GM18867 (cell line): ENCODE measurements around the gene LRRC18.

Source experiments
- ATAC-seq: cut with Tn5 transposase; IDR thresholded peaks from one replicate; pipeline ENCODE4 v1.9.1; 2021; ENCODE audit warnings: mild to moderate bottlenecking, moderate library complexity; ENCODE audit not compliant: unreplicated experiment

The LRRC18 gene

DNA sequence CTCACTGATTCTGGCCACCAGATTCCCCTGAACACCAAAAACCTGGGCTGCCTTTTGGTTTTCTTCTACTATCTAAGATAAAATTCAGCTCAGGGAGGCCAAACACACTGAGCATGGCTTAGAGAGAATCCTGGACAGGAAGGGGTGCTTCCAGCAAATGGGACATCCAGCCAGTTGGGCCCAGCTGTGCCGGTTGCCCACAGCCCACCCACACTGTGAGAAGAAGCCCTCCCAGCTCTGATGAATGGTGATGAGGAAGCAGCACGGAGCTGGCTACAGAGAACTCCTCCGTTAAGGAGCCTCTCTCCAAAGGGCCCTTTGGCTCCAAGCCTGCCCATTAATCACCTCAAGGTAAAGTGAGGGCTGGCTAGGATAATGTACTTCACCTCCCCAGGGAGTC, 15.9 kb downstream of the LRRC18 start:
- ATAC-seq: no peak

DNA sequence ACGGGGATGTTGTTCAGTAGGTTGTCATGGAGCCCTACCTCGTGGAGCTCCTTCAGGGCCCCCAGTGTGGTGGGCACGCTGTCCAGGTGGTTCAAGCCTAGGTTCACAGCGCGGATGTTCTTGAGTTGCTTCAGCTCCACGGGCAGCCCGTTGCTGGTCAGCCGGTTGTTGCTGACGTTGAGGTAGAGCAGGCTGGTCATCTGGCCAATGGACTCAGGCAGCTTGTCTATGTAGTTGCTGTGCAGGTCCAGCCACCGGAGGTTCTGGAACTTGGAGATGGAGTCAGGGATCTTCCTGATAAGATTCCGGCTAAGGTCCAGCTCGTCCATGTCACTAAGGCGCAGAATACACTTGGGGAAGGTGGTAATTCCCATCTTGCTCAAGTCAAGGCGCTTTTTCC, 26.0 kb downstream of the LRRC18 start:
- ATAC-seq: no peak

DNA sequence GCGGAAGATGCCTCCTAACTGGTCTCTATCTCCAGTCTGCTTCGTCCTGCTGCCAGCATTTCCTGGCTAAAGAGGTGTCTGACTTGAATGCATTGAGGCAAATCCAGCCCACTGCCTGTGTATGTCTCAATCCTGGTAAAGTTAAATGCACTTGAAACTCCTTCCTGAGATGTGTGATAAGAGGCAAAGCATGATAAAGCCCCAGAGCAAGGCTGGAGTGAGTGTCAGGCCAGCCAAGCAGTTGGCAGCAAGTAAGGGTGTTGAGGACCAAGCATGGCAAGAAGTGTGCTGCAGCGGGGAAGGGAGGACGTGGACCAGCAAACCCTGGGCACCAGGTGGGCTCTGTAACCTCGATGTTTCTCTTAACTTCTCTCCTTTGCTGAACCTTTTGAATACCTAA, 29.1 kb downstream of the LRRC18 start:
- ATAC-seq: no peak

DNA sequence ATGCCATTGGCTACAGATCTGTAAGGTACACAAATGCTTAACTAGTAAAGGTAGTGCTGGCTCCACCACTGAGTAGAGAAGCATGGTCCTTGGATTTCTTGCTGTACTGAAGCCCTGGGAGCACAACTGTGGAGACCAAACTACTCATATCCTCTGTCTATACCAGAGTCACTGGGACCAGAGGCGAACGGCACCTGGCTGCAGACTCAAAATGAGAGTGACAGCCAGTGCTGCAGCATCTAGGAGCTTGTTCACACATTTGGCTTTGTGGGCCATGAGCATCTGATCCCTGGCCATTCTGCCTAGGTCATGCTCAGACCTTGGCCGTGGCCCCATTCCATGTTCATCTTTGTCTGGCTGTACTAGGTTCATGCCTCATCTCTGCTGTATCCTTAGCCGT, 31.9 kb downstream of the LRRC18 start:
- ATAC-seq: peak; percentile 86

DNA sequence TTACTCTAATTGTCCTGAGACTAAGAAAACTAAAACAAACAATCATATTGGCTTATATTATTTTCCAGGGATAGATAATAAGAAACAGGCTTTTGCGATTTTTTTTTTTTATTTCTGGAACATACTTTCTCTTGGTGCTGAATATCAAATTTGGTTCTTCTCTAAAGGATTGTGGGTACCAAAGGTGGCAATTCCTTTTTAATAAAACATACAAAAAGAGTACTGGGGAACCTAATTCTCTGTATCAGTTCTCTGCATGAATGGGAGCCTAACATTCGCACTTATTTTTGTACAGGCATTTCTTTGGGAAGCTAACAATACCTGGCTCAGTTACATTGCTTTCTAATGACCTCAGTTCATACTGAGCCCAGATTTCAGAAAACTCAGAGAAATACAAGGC, 32.8 kb downstream of the LRRC18 start:
- no peak for ATAC-seq

DNA sequence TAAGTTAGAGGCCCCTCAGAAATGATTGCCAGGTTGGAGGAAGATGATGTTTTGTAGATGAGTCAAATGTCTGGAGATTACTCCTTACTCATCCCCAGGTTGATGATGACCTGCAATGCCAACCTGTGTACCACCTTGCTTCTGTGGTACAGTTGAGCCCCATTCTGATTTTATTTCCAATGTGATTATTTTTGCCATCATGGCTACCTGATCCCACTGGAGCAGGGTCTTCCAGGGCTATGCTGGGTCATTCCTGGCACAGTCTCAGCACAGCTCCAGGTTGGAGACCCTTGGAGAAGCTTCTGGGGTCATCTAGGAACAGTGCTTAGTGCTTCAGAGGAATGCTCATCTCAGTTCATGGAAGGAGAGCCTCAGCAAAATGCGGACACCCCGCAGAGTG, 34.3 kb downstream of the LRRC18 start:
- ATAC-seq: no peak

DNA sequence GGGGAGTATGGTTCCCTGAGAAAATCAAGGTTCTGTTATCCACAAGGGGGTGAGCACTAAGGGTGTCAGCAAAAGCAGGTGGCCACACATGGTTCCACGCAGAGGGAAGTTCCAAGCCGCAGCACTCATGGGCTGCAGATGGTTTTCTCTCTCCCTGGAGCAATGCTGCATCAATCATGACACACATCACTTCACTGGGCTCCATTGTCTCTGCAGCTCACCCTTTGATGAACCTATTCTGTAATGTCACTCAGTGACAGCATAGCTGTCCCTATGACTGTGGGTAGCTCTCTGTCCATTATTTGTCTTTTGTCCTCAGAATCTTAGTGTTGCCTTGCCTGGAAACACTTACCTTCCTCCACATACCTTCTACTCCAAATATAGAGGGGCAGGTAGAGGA, 34.8 kb downstream of the LRRC18 start:
- no peak for ATAC-seq

DNA sequence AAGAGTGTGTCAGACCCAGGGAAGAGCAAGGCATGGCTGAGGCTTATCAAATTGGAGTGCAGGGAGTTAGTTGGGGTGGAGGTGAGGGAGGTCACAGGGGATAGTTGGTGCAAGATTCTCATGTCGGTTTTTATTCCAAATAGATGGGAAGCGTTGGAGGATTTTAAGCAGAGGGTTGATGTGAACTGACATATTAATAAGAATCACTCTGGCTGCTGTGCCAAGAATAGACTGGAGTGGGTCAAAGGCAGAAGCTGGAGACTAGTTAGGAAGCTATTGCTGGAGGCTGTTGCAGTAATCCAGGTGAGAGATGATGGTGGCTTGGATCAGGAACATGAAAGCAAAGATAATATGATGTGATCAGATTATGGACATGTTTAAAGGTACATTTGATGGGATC, 36.5 kb downstream of the LRRC18 start:
- no peak for ATAC-seq

DNA sequence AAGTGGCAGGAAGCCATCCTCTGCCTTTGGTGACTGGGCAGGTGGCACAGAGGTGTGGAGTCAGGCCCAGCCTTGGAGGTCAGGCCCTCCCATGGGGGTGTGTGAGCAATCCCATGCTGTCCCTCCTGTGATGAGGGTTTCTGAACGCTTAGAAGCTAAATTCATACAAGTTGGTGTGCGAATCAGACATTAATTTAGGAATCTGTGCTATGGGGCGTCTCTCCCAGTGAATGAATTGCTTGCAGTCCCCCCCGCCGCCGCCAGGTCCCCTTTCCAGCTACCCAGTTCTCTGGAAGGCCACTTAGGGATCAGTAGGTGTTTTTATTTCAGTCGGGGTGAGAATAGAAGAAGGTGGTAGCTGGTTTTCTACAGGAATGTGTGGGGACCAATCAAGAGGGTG, 37.5 kb downstream of the LRRC18 start:
- ATAC-seq: no peak

DNA sequence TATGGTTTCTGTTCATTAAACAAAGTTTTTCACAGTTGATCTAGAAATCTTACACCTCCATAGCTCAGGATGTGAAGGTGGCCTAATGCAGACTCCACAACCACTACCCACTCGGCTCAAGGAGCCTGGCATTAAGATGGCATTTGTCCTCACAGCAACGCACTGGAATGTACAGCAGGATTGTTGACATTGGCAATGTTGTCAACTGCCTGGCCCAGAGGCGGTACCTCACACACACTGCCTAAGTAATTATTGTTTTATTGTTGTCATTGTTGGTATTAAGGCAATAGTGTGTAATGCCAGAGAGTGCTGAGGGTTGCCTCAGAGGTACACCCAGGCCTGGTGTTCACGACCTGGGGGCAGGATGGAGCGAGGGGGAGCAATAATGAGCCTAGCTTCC, 38.3 kb downstream of the LRRC18 start:
- ATAC-seq: no peak

DNA sequence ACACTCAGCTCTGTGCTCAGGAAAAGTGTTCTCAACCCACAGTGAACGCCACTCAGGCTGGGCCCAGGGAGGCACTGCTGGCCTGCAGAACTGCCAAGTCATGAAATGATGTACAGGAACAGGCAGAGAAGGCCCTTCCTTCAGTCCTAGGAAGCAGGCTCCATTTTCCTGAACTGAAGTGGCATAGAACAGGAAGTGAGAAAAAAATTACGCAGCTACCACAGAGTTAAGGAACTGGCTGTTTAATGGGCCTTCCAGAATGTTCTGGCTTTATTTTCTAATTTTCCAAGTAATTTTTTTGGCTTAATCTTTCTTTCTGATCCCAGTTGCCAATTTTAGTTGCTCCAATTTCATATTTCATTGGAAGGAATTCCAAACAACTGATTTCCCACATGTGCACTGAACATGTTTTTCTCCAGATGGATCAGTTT, 39.3 kb downstream of the LRRC18 start:
- ATAC-seq: no peak

DNA sequence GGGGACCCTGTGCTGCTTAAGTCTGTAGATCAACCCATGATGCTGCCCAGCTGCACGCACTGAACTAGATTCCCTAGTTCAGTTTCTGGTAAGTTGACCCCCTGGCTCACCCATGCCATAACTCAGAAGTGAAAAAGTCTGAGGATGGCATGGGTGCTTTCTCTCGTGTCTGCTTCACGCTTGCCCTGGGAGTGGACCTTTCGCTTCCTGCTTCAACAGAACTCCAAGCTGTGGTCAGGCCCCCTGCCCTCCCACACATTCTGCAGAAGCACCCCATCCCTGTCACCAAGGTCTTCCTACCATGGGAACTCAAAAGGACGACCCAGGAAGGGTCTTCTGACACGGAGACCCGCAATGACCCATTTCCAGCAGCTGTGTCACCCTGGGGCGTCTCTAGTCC, 39.9 kb downstream of the LRRC18 start:
- ATAC-seq: no peak

DNA sequence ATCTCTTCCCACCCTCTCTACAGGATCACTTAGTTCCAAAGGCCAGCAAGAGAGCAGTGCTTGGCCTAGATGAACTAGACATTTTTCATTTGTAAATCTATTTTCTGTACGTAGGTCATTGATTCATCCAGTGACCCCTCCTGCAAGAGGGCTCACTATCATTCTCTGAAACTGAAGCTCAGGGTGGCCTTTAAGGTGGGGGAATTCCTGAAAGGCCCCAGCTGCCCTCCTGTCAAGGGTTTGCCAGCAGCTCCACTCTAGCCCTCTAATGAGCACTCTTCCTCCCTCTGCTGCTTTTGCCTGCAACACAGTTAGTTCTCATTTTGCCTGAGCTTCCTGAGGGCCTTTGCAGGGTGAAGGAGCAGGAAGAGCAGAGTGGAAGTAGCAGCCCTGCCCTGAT, 41.2 kb downstream of the LRRC18 start:
- no peak for ATAC-seq

DNA sequence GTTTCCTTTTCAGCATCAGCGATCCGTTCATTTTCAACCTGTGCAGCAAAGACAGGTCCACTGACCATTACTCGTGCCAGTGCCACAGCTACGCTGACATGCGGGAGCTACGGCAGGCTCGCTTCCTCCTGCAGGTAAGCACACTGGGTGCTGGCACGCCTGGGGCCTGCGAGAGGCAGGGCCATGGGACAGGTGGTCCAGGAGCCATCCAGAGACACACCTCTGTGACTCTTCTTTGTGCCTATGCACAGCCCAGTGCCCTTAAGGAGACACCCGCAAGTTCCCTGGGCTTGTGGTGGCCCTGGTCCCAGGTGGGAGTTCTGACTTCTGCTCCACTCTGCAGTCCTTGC, 42.2 kb downstream of the LRRC18 start:
- ATAC-seq: no peak

DNA sequence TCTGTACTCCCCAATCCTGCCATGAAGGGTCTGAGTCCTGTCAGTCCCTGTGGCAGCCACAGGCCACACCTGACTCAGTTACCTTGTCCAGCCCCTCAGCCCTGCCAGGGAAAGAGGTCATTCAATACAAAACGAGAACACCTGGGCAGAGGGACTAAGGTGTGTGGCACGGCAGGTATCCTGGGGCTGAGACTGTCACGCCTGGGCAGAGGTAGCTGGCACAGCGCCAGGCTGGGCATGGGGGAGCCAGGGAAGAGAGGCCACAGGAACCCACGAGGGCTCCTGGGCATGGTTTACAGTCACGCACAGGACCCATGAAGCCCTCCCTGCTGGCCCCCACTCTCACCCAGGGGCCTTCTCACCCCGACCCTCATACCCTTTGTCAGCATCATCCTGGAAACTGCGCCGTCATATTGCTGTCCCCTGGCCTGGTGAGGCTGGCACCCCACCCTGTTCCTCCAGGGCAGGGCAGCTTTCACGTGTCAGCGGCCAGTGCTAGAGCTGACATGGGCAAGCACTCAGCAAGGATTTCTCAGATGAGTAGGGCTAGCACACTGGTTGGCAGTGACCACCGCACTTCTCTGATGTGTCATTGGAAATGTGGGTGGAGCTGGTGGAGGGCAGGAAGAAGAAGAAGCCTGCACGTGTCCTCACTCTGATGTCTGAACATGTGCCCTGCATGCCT, 42.7 kb downstream of the LRRC18 start:
- no peak for ATAC-seq

DNA sequence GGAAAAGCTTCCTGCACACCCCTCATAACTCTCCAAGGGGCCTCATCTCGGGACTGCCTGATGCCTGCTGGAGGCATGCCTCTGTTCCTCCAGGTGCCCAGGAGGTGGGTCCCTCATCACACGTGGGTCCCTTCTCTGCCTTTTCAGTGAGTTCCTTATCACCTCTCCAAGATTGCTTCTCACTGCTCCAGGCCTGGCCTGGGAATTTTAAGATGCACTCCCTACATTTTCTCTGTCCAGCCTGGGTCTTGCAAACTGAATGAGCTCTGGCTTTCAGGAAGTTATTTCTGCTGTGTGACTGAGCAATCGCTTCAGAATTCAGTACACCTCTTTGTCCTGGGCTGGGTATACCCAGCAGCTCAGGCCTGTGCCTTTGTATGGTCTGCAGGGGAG, 43.8 kb downstream of the LRRC18 start:
- ATAC-seq: no peak

DNA sequence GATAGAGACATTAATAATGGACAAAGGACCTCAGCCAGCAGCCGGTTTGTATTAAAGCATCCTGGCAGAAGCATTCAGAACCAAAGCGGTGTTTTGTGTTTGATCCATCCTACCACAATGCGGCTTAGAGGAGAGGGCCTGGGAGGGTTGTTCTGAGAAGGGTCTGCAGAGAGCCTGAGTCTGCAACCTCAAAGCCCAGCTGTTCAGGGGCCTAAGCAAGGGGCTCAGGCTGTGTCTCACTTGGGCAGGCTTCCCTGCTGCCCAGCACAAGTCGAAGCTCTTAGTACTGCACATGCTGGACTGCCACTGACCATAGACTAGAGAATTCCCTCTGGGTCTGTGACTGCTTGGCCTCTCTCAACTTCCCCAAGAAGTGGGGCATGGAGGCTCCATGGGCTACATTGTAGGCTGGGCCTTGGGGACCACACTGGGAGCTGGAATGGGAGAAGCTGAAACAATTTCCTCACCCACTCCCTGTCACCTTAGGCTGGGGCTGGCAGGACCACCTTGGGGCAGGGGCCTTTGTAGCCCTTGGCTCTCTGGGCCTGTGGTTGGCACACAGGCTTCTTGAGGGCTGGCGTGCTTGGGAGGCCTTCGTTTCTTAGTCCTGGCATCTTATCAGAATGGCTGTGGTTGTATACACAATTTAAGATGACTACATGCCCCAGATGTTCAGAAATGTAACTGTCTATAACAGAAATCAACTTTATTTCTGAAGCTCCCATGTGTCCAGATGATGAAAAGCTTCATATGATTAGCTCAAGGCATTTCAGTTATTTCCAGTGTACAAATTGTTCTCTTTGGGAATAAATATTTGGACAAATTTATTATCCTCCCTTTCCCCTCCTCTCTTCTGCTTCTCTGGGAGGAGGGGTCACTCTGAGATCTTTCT, 44.5 kb downstream of the LRRC18 start:
- no peak for ATAC-seq

DNA sequence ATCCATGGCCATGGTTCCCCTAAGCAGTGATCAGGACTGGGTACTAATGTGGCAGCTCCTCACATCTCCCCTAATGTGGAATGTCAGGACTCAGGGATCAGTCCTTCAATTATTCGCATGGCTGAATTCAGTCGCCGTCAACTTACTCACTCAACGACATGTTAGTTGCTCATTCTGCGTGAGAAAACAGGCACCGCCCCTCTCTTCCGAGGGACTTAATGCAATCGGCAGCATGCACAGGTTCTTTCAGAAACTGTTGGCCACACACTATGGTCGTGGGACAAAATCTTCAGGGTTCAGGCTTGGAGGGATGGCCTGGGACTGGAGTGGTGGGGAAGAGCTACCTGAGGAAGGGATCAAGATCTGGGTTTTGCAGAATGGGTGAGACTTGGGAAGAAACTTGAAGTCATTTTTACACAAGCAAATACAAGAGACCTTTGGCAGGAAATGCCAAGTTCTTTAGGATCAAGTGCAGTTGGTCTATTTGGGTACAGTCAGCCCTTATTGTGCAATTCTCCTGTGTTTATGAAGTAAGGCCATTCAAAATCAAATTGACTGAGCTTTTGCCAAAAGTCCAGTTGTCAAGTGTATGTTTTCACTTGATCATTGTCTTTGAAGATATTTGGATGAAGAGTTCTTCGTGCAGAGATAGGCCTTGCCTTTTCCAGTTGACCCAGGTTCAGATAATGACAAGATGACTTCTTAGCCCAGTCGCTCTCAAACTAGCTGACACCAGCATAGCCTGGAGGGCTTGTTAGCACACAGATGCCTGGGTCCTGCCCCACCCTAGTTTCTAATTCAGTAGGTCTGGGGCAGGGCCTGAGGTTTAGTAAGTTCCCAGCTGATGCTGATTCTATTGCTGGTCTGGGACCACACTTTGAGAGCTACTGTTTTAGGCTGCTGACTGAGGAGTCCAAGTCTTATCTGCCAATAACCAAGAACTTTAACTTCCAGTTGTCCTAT, 48.5 kb downstream of the LRRC18 start:
- no peak for ATAC-seq

DNA sequence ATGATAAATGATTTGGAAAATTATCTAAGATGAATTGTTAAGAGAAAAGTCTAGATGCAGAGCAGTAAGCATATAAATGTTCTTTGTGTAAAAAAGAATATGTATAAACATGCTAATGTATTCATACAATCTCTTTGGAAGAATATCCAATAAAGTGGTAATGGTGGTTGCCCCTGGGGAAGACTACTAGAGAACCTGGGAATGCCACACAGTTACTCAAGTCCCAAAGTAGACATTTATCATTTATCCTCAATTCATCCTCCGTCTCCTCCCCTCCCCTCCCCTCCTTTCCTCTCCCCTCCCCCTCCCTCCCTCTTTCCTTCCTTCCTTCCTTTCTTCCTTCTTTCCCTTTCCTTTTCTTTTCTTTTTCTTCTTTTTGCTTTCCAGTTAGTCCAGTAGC, 51.7 kb downstream of the LRRC18 start:
- ATAC-seq: no peak

DNA sequence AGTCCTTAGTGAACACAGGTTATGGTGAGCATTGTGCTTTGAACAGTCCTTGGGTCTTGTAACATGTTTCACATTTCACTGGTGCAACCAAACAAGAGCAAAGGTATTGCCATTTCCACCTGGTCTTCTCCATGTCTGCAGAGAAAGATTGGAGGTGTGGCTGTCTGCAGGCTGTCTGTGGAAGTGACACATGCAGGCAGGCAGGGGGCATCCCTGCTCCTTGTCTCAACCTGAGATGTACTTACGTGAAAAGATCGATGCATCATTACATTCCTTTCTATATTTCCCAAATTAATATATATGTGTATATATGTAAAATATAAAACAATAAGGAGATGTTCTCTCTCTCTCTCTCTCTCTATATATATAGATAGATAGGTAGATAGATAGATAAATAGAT, 54.3 kb downstream of the LRRC18 start:
- ATAC-seq: no peak
